GM10847 (cell line): Measurements from ENCODE around the gene STAT3.

Experiments
- POLR2A ChIP-seq: IDR thresholded peaks from 2 replicates; pipeline ENCODE4 v1.6.1; 2011; ENCODE audit not compliant: insufficient read length; ENCODE audit errors: extremely low read depth

Gene STAT3

DNA sequence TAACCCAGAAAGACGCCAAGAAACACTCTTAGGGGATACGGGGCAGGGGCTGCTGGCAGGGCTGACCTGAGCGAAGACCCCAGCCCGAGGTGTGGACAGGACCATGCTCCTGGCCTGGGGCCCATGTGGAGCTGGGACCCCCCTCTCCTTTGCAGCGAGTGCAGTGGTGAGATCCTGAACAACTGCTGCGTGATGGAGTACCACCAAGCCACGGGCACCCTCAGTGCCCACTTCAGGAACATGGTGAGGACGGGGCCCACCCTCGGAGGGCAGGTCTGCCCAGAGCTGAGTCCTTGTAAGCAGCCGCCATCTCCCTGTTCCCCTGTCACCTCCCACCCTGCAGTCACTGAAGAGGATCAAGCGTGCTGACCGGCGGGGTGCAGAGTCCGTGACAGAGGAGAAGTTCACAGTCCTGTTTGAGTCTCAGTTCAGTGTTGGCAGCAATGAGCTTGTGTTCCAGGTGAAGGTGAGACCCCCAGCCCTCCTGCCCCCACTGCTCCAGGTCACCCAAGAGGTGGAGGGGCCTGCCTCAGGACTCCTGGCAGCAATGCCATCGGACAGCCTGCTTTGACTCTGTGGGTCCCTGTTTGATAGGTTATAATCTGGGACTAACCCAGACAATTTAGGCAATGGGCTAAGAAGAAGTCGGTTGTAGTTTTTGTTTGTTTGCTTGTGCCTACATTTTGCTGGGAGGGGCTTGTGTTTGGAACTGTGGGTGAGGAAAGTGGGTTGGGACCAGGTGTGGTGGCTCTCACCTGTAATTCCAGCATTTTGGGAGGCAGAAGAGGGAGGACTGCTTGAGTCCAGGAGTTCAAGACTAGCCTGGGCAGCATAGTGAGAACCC lies 83.8 kb downstream of the STAT3 start:
- TF ChIP-seq POLR2A, result no peak

DNA sequence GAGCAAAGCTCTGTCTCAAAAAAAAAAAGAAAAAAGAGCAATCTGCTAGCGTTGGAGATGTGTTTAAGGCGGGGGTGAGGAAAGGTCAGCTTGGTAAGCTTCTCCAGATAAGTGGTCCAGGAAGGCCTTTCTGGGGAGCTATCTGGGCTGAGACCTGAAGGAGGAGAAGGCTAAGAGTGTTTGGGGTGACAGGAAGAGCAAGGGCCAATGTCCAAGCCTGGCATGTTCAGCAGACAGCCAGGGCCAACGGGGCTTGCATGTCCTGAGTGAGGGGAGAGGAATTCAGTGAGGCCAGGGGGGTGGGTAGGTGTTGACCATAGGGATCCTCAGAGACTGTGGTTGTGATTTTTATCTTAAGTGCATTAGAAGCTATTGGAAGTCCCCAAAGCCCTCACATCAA lies 84.5 kb downstream of the STAT3 start:
- no peak for TF ChIP-seq POLR2A

DNA sequence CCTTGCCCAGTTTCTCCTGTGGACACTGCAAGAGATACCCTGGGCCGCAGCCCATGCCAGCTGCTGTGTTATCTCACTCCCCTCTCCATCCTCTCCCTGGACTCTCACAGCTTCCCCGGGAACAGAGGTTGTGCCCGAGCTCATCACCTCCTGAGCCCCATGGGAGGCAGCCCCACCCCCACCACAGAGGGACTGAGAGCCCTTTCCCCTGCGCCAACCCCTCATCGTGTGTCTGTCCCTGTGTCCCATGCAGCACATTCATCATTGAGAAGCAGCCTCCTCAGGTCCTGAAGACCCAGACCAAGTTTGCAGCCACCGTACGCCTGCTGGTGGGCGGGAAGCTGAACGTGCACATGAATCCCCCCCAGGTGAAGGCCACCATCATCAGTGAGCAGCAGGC lies 87.2 kb downstream of the STAT3 start:
- TF ChIP-seq POLR2A, result no peak

DNA sequence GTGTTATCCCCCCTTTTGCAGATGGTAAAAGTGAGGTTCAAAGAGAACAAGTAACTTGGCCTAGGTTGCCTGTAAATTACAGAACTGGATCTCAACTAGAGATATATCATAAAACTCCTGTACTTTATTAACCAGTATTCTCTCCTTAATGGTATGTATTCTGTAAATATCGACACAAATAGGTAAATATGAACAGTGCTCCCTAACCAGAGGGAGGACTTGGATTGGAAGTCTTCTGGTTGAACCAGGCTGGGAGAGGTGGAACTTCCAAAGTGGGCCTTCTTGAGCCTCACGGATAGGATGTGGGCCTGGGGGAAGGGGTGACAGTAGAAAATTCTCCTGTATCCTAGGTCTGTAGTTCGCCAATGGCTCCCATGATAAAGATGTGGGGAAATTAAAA lies 92.2 kb downstream of the STAT3 start:
- TF ChIP-seq POLR2A, result no peak

DNA sequence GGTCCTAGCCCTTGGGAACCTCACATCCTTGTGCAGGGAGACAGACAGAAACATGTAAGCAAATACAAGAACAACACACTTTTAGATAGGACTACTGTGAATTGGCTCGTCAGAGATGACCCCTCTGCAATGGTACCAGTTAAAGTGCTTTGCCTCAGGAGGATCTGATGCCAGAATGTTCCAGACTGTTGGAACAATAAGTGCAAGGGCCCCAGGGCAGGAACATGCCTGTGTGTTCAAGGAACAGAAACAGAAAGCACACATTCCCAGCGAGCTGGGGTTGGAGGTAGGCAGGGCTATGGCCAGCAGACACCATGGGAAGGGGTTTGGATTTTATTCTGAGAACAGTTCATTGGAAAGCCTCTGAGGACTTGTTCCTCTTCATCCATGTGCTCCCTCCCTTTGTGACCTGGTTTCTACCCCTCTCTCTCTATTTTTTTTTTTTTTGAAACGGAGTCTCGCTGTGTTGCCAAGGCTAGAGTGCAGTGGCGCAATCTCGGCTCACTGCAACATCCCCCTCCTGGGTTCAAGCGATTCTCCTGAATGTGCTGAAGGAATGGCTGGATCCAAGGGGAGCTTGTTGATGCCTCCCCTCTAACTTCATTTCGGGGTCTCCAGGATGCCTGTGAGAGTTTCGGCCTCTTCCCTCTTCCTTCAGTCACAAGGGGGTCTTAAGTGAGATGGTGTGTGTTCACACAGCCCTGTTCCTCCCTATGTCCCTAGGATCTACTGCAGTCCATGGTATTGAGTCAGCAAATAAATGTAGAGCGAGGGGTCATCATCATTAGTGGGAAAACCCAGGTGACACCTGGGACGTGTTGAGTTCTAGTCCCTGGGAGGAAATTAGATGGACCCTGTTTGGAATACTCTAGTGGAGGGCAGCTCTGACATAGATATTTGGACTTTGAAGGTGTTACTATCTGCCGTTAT lies 93.5 kb downstream of the STAT3 start:
- TF ChIP-seq POLR2A, result no peak

DNA sequence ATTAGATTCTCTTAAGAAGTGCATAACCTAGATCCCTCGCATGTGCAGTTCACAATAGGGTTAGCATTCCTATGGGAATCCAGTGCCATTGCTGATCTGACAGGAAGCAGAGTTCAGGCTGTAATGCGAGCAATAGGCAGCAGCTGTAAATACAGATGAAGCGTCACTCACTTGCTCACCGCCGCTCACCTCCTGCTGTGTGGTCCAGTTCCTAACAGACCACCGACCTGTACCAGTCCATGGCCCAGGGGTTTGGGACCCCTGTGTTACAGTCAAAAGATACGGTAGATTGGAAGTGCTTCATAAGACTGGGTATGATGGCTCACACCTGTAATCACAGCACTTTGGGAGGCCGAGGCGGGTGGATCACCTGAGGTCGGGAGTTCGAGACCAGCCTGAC lies 97.1 kb downstream of the STAT3 start:
- no peak for TF ChIP-seq POLR2A

DNA sequence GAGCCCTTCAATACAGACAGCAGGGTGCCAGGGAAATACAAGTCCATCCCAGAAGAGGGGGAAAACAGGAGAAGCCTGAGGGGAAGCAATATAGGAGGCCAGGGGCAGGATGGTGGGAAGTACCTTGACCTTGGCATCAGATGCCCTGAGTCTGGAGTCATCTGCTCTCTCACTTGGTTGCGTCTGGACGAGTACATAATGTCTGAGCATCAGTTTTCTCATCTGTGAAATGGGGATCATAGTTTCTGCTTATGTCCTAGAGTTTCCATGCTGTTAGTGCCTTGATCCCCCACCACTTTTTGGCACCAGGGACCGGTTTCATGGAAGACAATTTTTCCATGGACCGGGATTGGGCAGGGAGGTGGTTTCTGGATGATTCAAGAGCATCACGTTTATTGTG lies 97.7 kb downstream of the STAT3 start:
- no peak for TF ChIP-seq POLR2A

DNA sequence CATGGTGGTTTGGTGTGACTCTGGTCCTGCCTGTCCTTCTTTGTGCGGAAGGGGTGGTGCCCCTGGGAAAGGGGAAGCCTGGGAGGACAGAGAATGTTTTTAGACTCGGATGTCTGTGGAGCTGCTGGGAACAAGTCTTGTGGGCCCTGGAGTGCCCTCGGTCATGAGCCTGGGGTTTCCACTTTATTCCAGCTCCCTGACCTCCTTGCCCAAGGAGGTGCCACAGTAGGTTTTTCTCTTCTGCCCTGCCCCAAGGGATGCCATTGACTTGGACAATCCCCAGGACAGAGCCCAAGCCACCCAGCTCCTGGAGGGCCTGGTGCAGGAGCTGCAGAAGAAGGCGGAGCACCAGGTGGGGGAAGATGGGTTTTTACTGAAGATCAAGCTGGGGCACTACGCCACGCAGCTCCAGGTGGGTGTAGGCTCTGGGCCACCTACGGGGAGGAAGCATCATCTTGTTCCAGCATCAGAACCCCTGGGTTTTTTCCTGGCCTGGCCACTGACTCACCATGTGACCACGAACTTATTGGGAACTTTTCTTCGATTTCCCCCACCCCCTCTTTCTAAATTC lies 98.5 kb downstream of the STAT3 start:
- TF ChIP-seq POLR2A, result no peak

DNA sequence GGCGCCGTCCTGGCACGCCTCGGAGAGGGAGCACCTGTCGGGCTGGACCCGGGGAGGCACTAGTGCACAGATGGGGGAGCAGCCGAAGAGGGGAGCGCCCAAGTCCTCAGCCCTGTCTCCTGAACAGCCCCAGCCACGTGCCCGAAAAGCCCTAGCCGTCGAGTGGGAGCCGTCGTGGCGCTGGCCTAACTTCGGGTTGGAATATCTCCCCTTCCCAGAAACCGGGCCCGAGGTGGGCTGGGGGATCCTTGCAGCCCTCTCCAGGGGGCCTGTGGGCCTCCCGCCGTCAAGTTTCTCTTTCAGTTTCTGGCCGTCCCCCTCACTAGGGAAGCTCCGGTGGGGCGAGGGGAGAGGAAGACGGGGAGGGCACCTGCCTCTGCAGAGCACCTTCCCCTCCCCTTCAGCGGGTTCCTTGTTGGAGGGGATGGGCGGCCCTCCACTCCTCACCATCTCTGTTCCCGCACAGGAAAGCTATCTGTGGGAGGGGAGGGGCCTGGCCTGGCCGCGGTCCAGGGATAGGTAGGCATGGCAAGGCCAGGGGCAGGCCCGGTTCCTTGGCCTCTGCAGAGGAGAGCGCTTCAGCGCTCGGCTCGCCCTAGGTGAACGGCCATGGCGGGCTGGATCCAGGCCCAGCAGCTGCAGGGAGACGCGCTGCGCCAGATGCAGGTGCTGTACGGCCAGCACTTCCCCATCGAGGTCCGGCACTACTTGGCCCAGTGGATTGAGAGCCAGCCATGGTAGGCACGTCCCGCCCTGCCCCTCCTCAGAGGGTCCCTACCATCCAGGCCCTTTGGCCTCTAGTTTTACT lies 99.2 kb downstream of the STAT3 start:
- peak; percentile 10 for TF ChIP-seq POLR2A

DNA sequence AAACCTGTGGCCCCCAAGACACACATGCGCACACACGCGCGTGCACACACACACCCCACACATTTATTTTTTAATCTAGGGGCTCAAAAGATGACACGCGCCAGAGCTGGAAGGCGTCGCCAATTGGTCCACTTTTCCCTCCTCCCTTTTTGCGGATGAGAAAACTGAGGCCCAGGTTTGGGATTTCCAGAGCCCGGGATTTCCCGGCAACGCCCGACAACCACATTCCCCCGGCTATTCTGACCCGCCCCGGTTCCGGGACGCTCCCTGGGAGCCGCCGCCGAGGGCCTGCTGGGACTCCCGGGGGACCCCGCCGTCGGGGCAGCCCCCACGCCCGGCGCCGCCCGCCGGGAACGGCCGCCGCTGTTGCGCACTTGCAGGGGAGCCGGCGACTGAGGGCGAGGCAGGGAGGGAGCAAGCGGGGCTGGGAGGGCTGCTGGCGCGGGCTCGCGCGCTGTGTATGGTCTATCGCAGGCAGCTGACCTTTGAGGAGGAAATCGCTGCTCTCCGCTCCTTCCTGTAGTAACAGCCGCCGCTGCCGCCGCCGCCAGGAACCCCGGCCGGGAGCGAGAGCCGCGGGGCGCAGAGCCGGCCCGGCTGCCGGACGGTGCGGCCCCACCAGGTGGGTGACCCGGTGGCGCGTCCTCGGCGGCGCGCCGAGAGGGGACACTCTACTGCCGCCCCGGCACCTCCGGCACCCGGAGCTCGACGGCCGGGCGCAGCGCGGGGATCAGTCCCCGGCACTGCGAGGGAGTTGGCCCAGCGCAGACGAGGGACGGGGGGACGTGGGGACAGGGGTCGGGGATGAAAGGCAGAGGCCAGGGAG lies 100.1 kb downstream of the STAT3 start, which contains the start of gene STAT5A:
Gene STAT5A, plus strand, starts transcription at position 522 of the 826 bp plus-strand sequence. CDS start 914 bp downstream, outside the sequence.
- TF ChIP-seq POLR2A, result peak; percentile 62

DNA sequence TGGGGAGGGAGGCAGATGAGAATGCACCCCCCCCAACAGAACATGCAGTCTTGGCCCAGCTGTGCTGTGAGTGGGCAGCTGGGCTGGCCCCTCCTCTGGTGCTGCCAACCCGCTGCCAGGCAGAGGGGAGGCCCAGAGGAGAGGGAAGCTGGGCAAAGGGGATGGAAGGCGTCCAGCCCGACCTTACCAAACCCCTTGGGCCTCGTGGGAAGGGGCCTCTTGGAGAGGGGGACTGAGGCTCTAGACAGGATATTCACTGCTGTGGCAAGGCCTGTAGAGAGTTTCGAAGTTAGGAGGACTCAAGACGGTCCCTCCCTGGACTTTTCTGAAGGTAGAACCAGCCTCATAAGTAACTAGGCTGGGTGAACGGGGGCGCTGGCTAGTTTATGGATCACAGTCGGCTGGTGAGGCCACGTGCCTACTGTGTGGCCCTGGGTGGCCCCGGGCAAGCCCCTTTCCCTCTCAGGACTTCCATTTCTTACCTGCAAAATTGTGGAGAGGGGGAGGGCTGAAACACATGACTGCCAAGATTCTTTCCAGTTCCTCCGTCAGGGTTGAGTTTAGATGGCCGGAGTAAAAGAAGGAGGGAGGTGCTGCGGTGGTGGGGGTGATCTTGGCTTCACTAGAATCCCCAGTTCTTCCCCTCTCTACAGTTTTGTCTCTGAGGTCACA lies 100.8 kb downstream of the STAT3 start:
- peak; percentile 53 for TF ChIP-seq POLR2A

DNA sequence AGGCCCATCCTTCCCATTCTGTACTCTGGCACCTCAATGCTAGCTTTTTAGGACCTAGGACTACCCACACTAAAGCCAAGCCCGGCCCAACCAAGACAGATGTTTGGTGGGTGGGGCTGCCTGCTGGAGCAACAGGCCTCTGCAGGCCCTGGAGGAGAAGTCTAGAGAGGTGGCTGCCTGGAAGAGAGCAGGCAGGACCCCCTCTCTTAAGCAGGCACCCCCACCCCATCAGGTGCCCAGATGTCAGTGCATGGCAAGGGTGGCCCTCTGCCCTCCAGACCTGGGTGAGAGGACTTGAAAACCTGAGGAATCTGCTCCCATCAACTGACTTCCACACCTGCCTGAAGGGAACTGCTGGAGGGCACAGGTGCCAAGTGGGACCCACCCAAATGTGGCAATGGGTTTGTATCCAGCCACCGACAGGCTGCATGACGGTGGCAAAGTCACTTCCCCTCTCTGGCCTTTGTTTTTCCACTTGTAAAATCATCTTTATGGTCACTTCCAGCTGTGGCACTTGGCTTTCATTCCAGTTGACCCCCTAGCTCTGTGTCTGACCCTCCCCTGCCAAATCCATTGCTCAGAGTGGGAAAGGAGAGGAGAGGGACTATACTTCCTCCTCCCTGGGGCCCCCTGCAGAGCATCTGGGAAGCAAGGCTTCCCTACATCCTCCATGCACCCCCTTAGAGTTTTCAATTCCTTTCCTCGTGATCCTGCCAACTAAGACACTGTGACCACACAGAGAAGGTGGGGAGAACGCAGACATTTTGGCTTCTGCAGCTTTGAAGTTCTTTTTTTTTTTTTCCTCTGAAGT lies 101.6 kb downstream of the STAT3 start:
- no peak for TF ChIP-seq POLR2A
